CD4-positive, alpha-beta T cell (primary cell): ENCODE data around the gene C1GALT1. TPM values are rescaled to one million over a fixed set of nuclear protein-coding genes. Genes with fewer than 3 reads are reported as not detected.
"Not testable (repeated sequence)": the region's sequence is repeated elsewhere in the genome, so short reads cannot be mapped to it uniquely, and the experiment has no call there.

Experiments used
- ATAC-seq: fragments of 200-7000 bp; cut with Tn5 transposase; one replicate; pipeline ENCODE4 v1.10.0; 2022; ENCODE audit warnings: mild to moderate bottlenecking; ENCODE audit not compliant: poor library complexity
- CTCF ChIA-PET: fragments of 350-600 bp; sonication (Branson Sonifier 250); formaldehyde crosslinking; loops from one replicate; lab custom pipeline; 2021; ENCODE audit warnings: antibody characterized with exemption, inconsistent platforms; lab: Charles Lee
- POLR2A ChIA-PET: fragments of 350-600 bp; sonication (Branson Sonifier 250); formaldehyde crosslinking; loops from one replicate; lab custom pipeline; 2021; ENCODE audit warnings: antibody characterized with exemption, inconsistent platforms; lab: Charles Lee
- DNase-seq, 14 experiments: peaks; one replicate each; pipeline ENCODE4 v3.0.0-alpha.2; 2013 to 2020; ENCODE audit warnings: mixed read lengths in 2 of 14
- H3K27ac ChIP-seq, 2 donors: one replicate each; pipeline versions ENCODE4 v1.5.1 to v1.7.0; 2013; ENCODE audit warnings: low read length in 2 of 2, low read depth in 1 of 2, mild to moderate bottlenecking in 1 of 2
- H3K27me3 ChIP-seq, 2 experiments: 1 replicate in 1 of 2; 2 replicates in 1 of 2; pipeline versions ENCODE4 v1.6.1 to v1.7.0; 2013; ENCODE audit warnings: low read length in 2 of 2, control low read depth in 1 of 2, mild to moderate bottlenecking in 1 of 2, moderate library complexity in 1 of 2; ENCODE audit not compliant: insufficient read depth in 2 of 2, control insufficient read depth in 1 of 2
- H3K36me3 ChIP-seq: one replicate; pipeline ENCODE4 v1.6.1; 2013; ENCODE audit warnings: low read length, control low read depth; ENCODE audit not compliant: insufficient read depth
- H3K4me1 ChIP-seq: one replicate; pipeline ENCODE4 v1.6.1; 2013; ENCODE audit warnings: low read length, control low read depth; ENCODE audit not compliant: insufficient read depth
- H3K4me3 ChIP-seq: one replicate; pipeline ENCODE4 v1.5.1; 2013; ENCODE audit warnings: mild to moderate bottlenecking, low read length, moderate library complexity
- H3K9me3 ChIP-seq, 2 experiments: 1 replicate in 1 of 2; 2 replicates in 1 of 2; pipeline versions ENCODE4 v1.6.1 to v1.7.0; 2013; ENCODE audit warnings: low read length in 2 of 2, mild to moderate bottlenecking in 2 of 2, control low read depth in 1 of 2, moderate library complexity in 1 of 2; ENCODE audit not compliant: control insufficient read depth in 1 of 2, insufficient read depth in 1 of 2
- H3K27ac Mint-ChIP-seq: one replicate; pipeline ENCODE4 v1.8.0; 2020; ENCODE audit warnings: mixed read lengths
- H3K27me3 Mint-ChIP-seq: one replicate; pipeline ENCODE4 v1.8.0; 2021; ENCODE audit warnings: mixed read lengths
- H3K36me3 Mint-ChIP-seq: one replicate; pipeline ENCODE4 v1.8.0; 2021; ENCODE audit warnings: low read depth, mixed read lengths
- H3K4me1 Mint-ChIP-seq: one replicate; pipeline ENCODE4 v1.8.0; 2021; ENCODE audit warnings: low read depth, mixed read lengths
- H3K4me3 Mint-ChIP-seq: one replicate; pipeline ENCODE4 v1.8.0; 2020; ENCODE audit warnings: mild to moderate bottlenecking, mixed read lengths
- H3K9me3 Mint-ChIP-seq: one replicate; pipeline ENCODE4 v1.8.0; 2020; ENCODE audit warnings: mixed read lengths
- intact Hi-C, 2 experiments: fragments of 100-400 bp; cut with DNase I in 1 of 2; cut with micrococcal nuclease in 1 of 2; formaldehyde crosslinking; loops; one replicate each; pipeline versions ENCODE4 v1.15.1 to v1.9.0; 2023 to 2025; cut with DNase I, micrococcal nuclease
- total RNA-seq, 174 experiments: library from RNA in 2 of 174; stranded (reverse) in 2 of 174; gene quantifications; one replicate each; pipeline ENCODE4 v1.2.3 and lab custom pipeline; 2021 to 2026
- TF ChIP-seq, protein P1 (sequence below): fragments of 200-600 bp; IDR thresholded peaks from one replicate; pipeline ENCODE4 v1.8.0; 2022; ENCODE audit warnings: antibody characterized with exemption, mild to moderate bottlenecking

C1GALT1 gene
- total RNA-seq, 2 experiments from 2014 or later: 49.4 to 51.9 TPM

GRCh38 chr7:7151865-7152264 is 30.5 kb upstream of the C1GALT1 start:
- no peaks in the 10 kb centered on the region for H3K9me3 Mint-ChIP-seq
- H3K4me3 Mint-ChIP-seq: no peak overlapping the region
- no peaks in the 10 kb centered on the region for H3K27me3 ChIP-seq
- H3K4me1 ChIP-seq: peaks cover 9% of the 10 kb centered on the region
- intact Hi-C loops: loop anchor here (5.0 to 10.0 kb wide), 4 partner anchors 35 to 53 kb away; no protein-coding TSS in a partner anchor
- CTCF ChIA-PET: no interaction called here
- H3K36me3 ChIP-seq: no peaks in the 10 kb centered on the region
- DNase-seq (no peak), ATAC-seq (no peak)
- POLR2A ChIA-PET: interaction anchor here (0.6 kb wide), 1 partner anchor 37 kb away, joined by 3 read pairs; no protein-coding TSS in a partner anchor
- H3K27ac ChIP-seq: no peak overlapping the region
- TF ChIP-seq, protein P1, sequence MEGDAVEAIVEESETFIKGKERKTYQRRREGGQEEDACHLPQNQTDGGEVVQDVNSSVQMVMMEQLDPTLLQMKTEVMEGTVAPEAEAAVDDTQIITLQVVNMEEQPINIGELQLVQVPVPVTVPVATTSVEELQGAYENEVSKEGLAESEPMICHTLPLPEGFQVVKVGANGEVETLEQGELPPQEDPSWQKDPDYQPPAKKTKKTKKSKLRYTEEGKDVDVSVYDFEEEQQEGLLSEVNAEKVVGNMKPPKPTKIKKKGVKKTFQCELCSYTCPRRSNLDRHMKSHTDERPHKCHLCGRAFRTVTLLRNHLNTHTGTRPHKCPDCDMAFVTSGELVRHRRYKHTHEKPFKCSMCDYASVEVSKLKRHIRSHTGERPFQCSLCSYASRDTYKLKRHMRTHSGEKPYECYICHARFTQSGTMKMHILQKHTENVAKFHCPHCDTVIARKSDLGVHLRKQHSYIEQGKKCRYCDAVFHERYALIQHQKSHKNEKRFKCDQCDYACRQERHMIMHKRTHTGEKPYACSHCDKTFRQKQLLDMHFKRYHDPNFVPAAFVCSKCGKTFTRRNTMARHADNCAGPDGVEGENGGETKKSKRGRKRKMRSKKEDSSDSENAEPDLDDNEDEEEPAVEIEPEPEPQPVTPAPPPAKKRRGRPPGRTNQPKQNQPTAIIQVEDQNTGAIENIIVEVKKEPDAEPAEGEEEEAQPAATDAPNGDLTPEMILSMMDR: no peak
- no peak overlapping the region for H3K27ac Mint-ChIP-seq
- H3K4me1 Mint-ChIP-seq: peaks cover 48% of the 10 kb centered on the region
- H3K4me3 ChIP-seq: no peak overlapping the region
- H3K36me3 Mint-ChIP-seq: no peaks in the 10 kb centered on the region
- H3K27me3 Mint-ChIP-seq: no peaks in the 10 kb centered on the region
- H3K9me3 ChIP-seq: peaks cover 0 to 9% of the 10 kb centered on the region in 2 experiments

DNA sequence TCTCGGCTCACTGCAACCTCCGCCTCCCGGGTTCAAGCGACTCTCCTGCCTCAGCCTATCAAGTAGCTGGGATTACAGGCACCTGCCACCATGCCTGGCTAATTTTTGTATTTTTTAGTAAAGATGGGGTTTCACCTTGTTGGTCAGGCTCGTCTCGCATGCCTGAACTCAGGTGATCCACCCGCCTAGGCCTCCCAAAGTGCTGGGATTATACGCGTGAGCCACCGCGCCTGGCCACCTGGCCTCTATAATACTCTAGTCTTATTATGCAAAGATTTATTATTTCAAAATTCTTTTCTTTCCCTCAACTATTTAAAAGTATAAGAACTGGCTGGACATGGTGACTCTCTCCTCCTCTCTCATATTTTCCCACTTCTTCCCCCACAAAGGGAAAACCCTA is 30.0 kb upstream of the C1GALT1 start:
- no peak for ATAC-seq
- Histone ChIP-seq H3K27ac (no peak overlapping the region), H3K27me3 (no peaks in the 10 kb centered on the region), H3K9me3 (peaks cover 0 to 9% of the 10 kb centered on the region in 2 experiments), H3K4me3 (no peak overlapping the region), H3K36me3 (no peaks in the 10 kb centered on the region), H3K4me1 (peaks cover 12% of the 10 kb centered on the region)
- DNase-seq: no peak
- Mint-ChIP-seq H3K9me3 (no peaks in the 10 kb centered on the region), H3K4me1 (peaks cover 53% of the 10 kb centered on the region), H3K27ac (no peak overlapping the region), H3K36me3 (no peaks in the 10 kb centered on the region), H3K4me3 (no peak overlapping the region), H3K27me3 (no peaks in the 10 kb centered on the region)
- ChIA-PET CTCF (no interaction called here), POLR2A (interaction anchor here (0.6 kb wide), 1 partner anchor 38 kb away, joined by 3 read pairs; no protein-coding TSS in a partner anchor)
- TF ChIP-seq, protein P1: no peak
- intact Hi-C loops: loop anchor here (5.0 to 10.0 kb wide), 4 partner anchors 35 to 52 kb away; no protein-coding TSS in a partner anchor

DNA sequence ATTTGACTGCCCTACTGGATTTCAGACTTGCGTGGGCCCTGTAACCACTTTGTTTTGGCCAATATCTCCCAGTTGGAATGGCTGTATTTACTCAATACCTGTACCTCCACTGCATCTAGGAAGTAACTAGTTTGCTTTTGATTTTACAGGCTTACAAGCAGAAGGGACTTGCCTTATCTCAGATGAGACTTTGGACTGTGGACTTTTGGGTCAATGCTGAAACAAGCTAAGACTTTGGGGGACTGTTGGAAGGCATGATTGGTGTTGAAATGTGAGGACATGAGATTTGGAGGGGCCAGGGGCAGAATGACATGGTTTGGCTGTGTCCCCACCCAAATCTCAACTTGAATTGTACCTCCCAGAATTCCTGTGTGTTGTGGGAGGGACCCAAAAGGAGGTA is 28.0 kb upstream of the C1GALT1 start:
- H3K4me3 ChIP-seq, DNase-seq, H3K27ac Mint-ChIP-seq, H3K27me3 ChIP-seq, ATAC-seq, H3K27me3 Mint-ChIP-seq, H3K36me3 Mint-ChIP-seq, H3K9me3 ChIP-seq, H3K4me3 Mint-ChIP-seq, H3K9me3 Mint-ChIP-seq, H3K27ac ChIP-seq, H3K36me3 ChIP-seq: not testable (repeated sequence)
- peaks cover 66% of the 10 kb centered on the region for H3K4me1 Mint-ChIP-seq
- intact Hi-C loops: loop anchor here (5.0 to 10.0 kb wide), 4 partner anchors 33 to 50 kb away; no protein-coding TSS in a partner anchor
- ChIA-PET CTCF (interaction anchor here (1.1 kb wide), 1 partner anchor 27 kb away, joined by 4 read pairs; the partner anchor contains the start of gene C1GALT1), POLR2A (interaction anchor here (2.7 kb wide), 1 partner anchor 27 kb away, joined by 18 read pairs; the partner anchor contains the start of gene C1GALT1)
- peaks cover 19% of the 10 kb centered on the region for H3K4me1 ChIP-seq
